Activated CD8-positive, alpha-beta T cell treated with anti-CD3 and anti-CD28 coated beads, Interleukin-2, amount 10 ng/mL, durations not matched to agents 7 days and 5 days (primary cell): ENCODE measurements around the gene BMP7. TPM values are rescaled to one million over a fixed set of nuclear protein-coding genes. Genes with fewer than 3 reads are reported as not detected.

Experiments
- ATAC-seq: fragments of 150-1000 bp; cut with Tn5 transposase; one replicate; pipeline ENCODE4 v1.10.0; 2021; ENCODE audit warnings: moderate library complexity
- CTCF ChIA-PET: fragments of 350-600 bp; sonication (Branson Sonifier 250); formaldehyde crosslinking; loops from one replicate; lab custom pipeline; 2021; ENCODE audit warnings: antibody characterized with exemption; lab: Charles Lee
- POLR2A ChIA-PET: fragments of 350-600 bp; sonication (Branson Sonifier 250); formaldehyde crosslinking; loops from one replicate; lab custom pipeline; 2021; ENCODE audit warnings: antibody characterized with exemption; lab: Charles Lee
- DNase-seq: peaks from one replicate; pipeline ENCODE4 v3.0.0-alpha.2; 2020
- H3K27ac Mint-ChIP-seq: one replicate; pipeline ENCODE4 v1.8.0; 2021; ENCODE audit warnings: mild to moderate bottlenecking, mixed read lengths
- H3K27me3 Mint-ChIP-seq: one replicate; pipeline ENCODE4 v1.8.0; 2021; ENCODE audit warnings: low read depth, mixed read lengths
- H3K36me3 Mint-ChIP-seq: one replicate; pipeline ENCODE4 v1.8.0; 2021; ENCODE audit warnings: low read depth, mixed read lengths
- H3K4me1 Mint-ChIP-seq: one replicate; pipeline ENCODE4 v1.8.0; 2021; ENCODE audit warnings: low read depth, mixed read lengths
- H3K4me3 Mint-ChIP-seq: one replicate; pipeline ENCODE4 v1.8.0; 2021; ENCODE audit warnings: mild to moderate bottlenecking, mixed read lengths
- H3K9me3 Mint-ChIP-seq: one replicate; pipeline ENCODE4 v1.8.0; 2022; ENCODE audit warnings: mixed read lengths; ENCODE audit not compliant: insufficient read depth
- total RNA-seq, 2 experiments: library from RNA; stranded (reverse); gene quantifications; one replicate each; pipeline ENCODE4 v1.2.3, GENCODE V29; 2021

BMP7 gene
- total RNA-seq, 2 experiments from 2014 or later = not detected

- Mint-ChIP-seq H3K4me1 (no peaks in the 10 kb centered on the region), H3K9me3 (no peaks in the 10 kb centered on the region)
- POLR2A ChIA-PET = no interaction called here
Measured at GRCh38 chr20:57298457-57298856, 32.0 kb upstream of the BMP7 start.

GRCh38 chr20:57294550-57294949 is 28.1 kb upstream of the BMP7 start:
- Mint-ChIP-seq H3K4me1 (no peaks in the 10 kb centered on the region), H3K27me3 (peaks cover 12% of the 10 kb centered on the region), H3K4me3 (no peak overlapping the region), H3K36me3 (no peaks in the 10 kb centered on the region), H3K27ac (no peak overlapping the region), H3K9me3 (no peaks in the 10 kb centered on the region)
- no peak for DNase-seq
- ChIA-PET CTCF (no interaction called here), POLR2A (no interaction called here)
- ATAC-seq = no peak

More at GRCh38 chr20:57298457-57298856, 32.0 kb upstream of the BMP7 start:
- Mint-ChIP-seq H3K4me3 (no peak overlapping the region), H3K36me3 (no peaks in the 10 kb centered on the region), H3K27ac (no peak overlapping the region), H3K27me3 (peaks cover 8% of the 10 kb centered on the region)
- no peak for DNase-seq
- CTCF ChIA-PET = no interaction called here
- ATAC-seq = no peak

GRCh38 chr20:57293995-57294394 is 27.6 kb upstream of the BMP7 start:
- Mint-ChIP-seq H3K27me3 (peaks cover 12% of the 10 kb centered on the region), H3K9me3 (no peaks in the 10 kb centered on the region), H3K36me3 (no peaks in the 10 kb centered on the region), H3K27ac (no peak overlapping the region), H3K4me3 (no peak overlapping the region), H3K4me1 (no peaks in the 10 kb centered on the region)
- DNase-seq = no peak
- POLR2A ChIA-PET = no interaction called here
- CTCF ChIA-PET = no interaction called here
- ATAC-seq = no peak

GRCh38 chr20:57292611-57293010 is 26.2 kb upstream of the BMP7 start:
- ChIA-PET CTCF (no interaction called here), POLR2A (no interaction called here)
- no peak for DNase-seq

GRCh38 chr20:57291694-57292093 is 25.3 kb upstream of the BMP7 start:
- ChIA-PET CTCF (no interaction called here), POLR2A (no interaction called here)
- ATAC-seq (no peak), DNase-seq (no peak)
- H3K27ac Mint-ChIP-seq = no peak overlapping the region
- H3K36me3 Mint-ChIP-seq = no peaks in the 10 kb centered on the region
- no peaks in the 10 kb centered on the region for H3K9me3 Mint-ChIP-seq
- H3K4me1 Mint-ChIP-seq = no peaks in the 10 kb centered on the region
- H3K27me3 Mint-ChIP-seq = peaks cover 15% of the 10 kb centered on the region
- no peak overlapping the region for H3K4me3 Mint-ChIP-seq

More at GRCh38 chr20:57292611-57293010, 26.2 kb upstream of the BMP7 start:
- Mint-ChIP-seq H3K27me3 (peaks cover 11% of the 10 kb centered on the region), H3K27ac (no peak overlapping the region), H3K4me3 (no peak overlapping the region), H3K9me3 (no peaks in the 10 kb centered on the region), H3K36me3 (no peaks in the 10 kb centered on the region), H3K4me1 (no peaks in the 10 kb centered on the region)
- no peak for ATAC-seq

GRCh38 chr20:57291003-57291402 is 24.6 kb upstream of the BMP7 start:
- Mint-ChIP-seq H3K4me3 (no peak overlapping the region), H3K27me3 (peaks cover 15% of the 10 kb centered on the region), H3K27ac (no peak overlapping the region), H3K36me3 (no peaks in the 10 kb centered on the region), H3K4me1 (no peaks in the 10 kb centered on the region), H3K9me3 (no peaks in the 10 kb centered on the region)
- ATAC-seq (no peak), DNase-seq (no peak)
- POLR2A ChIA-PET = no interaction called here
- CTCF ChIA-PET = no interaction called here

- no peak overlapping the region for H3K4me3 Mint-ChIP-seq
- H3K4me1 Mint-ChIP-seq = no peaks in the 10 kb centered on the region
- no peaks in the 10 kb centered on the region for H3K36me3 Mint-ChIP-seq
- ChIA-PET CTCF (no interaction called here), POLR2A (no interaction called here)
- H3K27me3 Mint-ChIP-seq = peaks cover 15% of the 10 kb centered on the region
- no peaks in the 10 kb centered on the region for H3K9me3 Mint-ChIP-seq
- ATAC-seq = no peak
- H3K27ac Mint-ChIP-seq = no peak overlapping the region
- no peak for DNase-seq
Measured at GRCh38 chr20:57290178-57290484, 23.7 kb upstream of the BMP7 start.

- DNase-seq (no peak), ATAC-seq (no peak)
- Mint-ChIP-seq H3K4me3 (no peak overlapping the region), H3K36me3 (no peaks in the 10 kb centered on the region), H3K27me3 (peaks cover 12% of the 10 kb centered on the region), H3K27ac (no peak overlapping the region), H3K4me1 (no peaks in the 10 kb centered on the region), H3K9me3 (no peaks in the 10 kb centered on the region)
- POLR2A ChIA-PET = no interaction called here
- CTCF ChIA-PET = no interaction called here
Measured at GRCh38 chr20:57289391-57290177, 23.1 kb upstream of the BMP7 start.

- no peak for DNase-seq
- H3K4me1 Mint-ChIP-seq = no peaks in the 10 kb centered on the region
- ChIA-PET POLR2A (no interaction called here), CTCF (no interaction called here)
- no peaks in the 10 kb centered on the region for H3K9me3 Mint-ChIP-seq
- H3K27me3 Mint-ChIP-seq = peaks cover 17% of the 10 kb centered on the region
- H3K4me3 Mint-ChIP-seq = no peak overlapping the region
- no peaks in the 10 kb centered on the region for H3K36me3 Mint-ChIP-seq
- ATAC-seq = no peak
- no peak overlapping the region for H3K27ac Mint-ChIP-seq
Measured at GRCh38 chr20:57288651-57289277, 22.3 kb upstream of the BMP7 start.

- no peak for DNase-seq
- no peak for ATAC-seq
- POLR2A ChIA-PET = no interaction called here
- CTCF ChIA-PET = no interaction called here
- Mint-ChIP-seq H3K9me3 (no peaks in the 10 kb centered on the region), H3K27me3 (peaks cover 24% of the 10 kb centered on the region), H3K27ac (no peak overlapping the region), H3K4me1 (no peaks in the 10 kb centered on the region), H3K36me3 (no peaks in the 10 kb centered on the region), H3K4me3 (no peak overlapping the region)
Measured at GRCh38 chr20:57287901-57288300, 21.5 kb upstream of the BMP7 start.

GRCh38 chr20:57287007-57287880 is 20.8 kb upstream of the BMP7 start:
- DNase-seq = no peak
- no peaks in the 10 kb centered on the region for H3K4me1 Mint-ChIP-seq
- no peak for ATAC-seq
- no peak overlapping the region for H3K4me3 Mint-ChIP-seq
- no peaks in the 10 kb centered on the region for H3K9me3 Mint-ChIP-seq
- H3K36me3 Mint-ChIP-seq = no peaks in the 10 kb centered on the region
- no peak overlapping the region for H3K27ac Mint-ChIP-seq
- CTCF ChIA-PET = no interaction called here
- H3K27me3 Mint-ChIP-seq = peaks cover 27% of the 10 kb centered on the region
- POLR2A ChIA-PET = no interaction called here

GRCh38 chr20:57283860-57284259 is 17.4 kb upstream of the BMP7 start:
- H3K9me3 Mint-ChIP-seq = no peaks in the 10 kb centered on the region
- ChIA-PET POLR2A (no interaction called here), CTCF (no interaction called here)
- no peak for ATAC-seq
- peaks cover 23% of the 10 kb centered on the region for H3K27me3 Mint-ChIP-seq
- no peak for DNase-seq
- no peak overlapping the region for H3K27ac Mint-ChIP-seq
- H3K4me1 Mint-ChIP-seq = no peaks in the 10 kb centered on the region
- H3K4me3 Mint-ChIP-seq = no peak overlapping the region
- H3K36me3 Mint-ChIP-seq = no peaks in the 10 kb centered on the region
